GM19035 (cell line): ENCODE measurements around the gene NLN.
A peak's percentile ranks its signal among the peaks of the same experiment; 100 is the strongest.
"Not testable (repeated sequence)": the region's sequence is repeated elsewhere in the genome, so short reads cannot be mapped to it uniquely, and the experiment has no call there.

Experiments used
- ATAC-seq: cut with Tn5 transposase; IDR thresholded peaks from one replicate; pipeline ENCODE4 v1.9.1; 2021; ENCODE audit not compliant: unreplicated experiment

Gene NLN

GRCh38 chr5:65721720-65722574 lies at the start of gene NLN, which contains the start of gene SGTB:
TSS of gene NLN (plus strand) at chr5:65722205. CDS start at chr5:65722374, 169 bp downstream.
TSS of gene SGTB (minus strand) at chr5:65722109. CDS start at chr5:65720807, 1,302 bp downstream.
- peak; percentile 90 for ATAC-seq

GRCh38 chr5:65672796-65673195 lies 49.2 kb upstream of the NLN start:
- no peak for ATAC-seq

GRCh38 chr5:65674749-65675148 lies 47.3 kb upstream of the NLN start:
- no peak for ATAC-seq

- ATAC-seq, result not testable (repeated sequence)
Observed at GRCh38 chr5:65676056-65676455, 45.9 kb upstream of the NLN start.

- no peak for ATAC-seq
Observed at GRCh38 chr5:65682148-65682547, 39.9 kb upstream of the NLN start.

GRCh38 chr5:65693121-65693520 lies 28.9 kb upstream of the NLN start:
- no peak for ATAC-seq

GRCh38 chr5:65695162-65695755 lies 26.7 kb upstream of the NLN start:
- ATAC-seq, result no peak

GRCh38 chr5:65695896-65696295 lies 26.1 kb upstream of the NLN start:
- ATAC-seq, result no peak

- no peak for ATAC-seq
Observed at GRCh38 chr5:65696892-65697291, 25.1 kb upstream of the NLN start.

- no peak for ATAC-seq
Observed at GRCh38 chr5:65699338-65699737, 22.7 kb upstream of the NLN start.

GRCh38 chr5:65702036-65702435 lies 20.0 kb upstream of the NLN start:
- ATAC-seq, result no peak

GRCh38 chr5:65704621-65705239 lies 17.3 kb upstream of the NLN start:
- ATAC-seq, result no peak

GRCh38 chr5:65707663-65708062 lies 14.3 kb upstream of the NLN start:
- ATAC-seq, result no peak

GRCh38 chr5:65708145-65708544 lies 13.9 kb upstream of the NLN start:
- no peak for ATAC-seq

- no peak for ATAC-seq
Observed at GRCh38 chr5:65718576-65719310, 3.3 kb upstream of the NLN start.

- ATAC-seq, result peak; percentile 21
Observed at GRCh38 chr5:65721050-65721719, 820 bp upstream of the NLN start.

- no peak for ATAC-seq
Observed at GRCh38 chr5:65722575-65723403, 784 bp downstream of the NLN start.

- no peak for ATAC-seq
Observed at GRCh38 chr5:65727491-65728156, 5.6 kb downstream of the NLN start.

- ATAC-seq, result no peak
Observed at GRCh38 chr5:65728218-65728617, 6.2 kb downstream of the NLN start.
